Neural cell (in vitro differentiated cells): ENCODE results near the gene RPL12. TPM values are rescaled to one million over a fixed set of nuclear protein-coding genes. Genes with fewer than 3 reads are reported as not detected.

Source experiments
- H2AFZ ChIP-seq: fragments of 200-600, 300-800 bp; sonication (generic), shearing (Covaris generic); 2 replicates; pipeline ENCODE4 v1.6.0; 2014; ENCODE audit warnings: low read depth, mild to moderate bottlenecking, antibody characterized with exemption, low read length, moderate library complexity
- H3F3A ChIP-seq: fragments of 200-600 bp; shearing (Covaris generic); 2 replicates; pipeline ENCODE4 v1.6.1; 2016; ENCODE audit warnings: mild to moderate bottlenecking, moderate library complexity, mixed read lengths, antibody characterized with exemption, low read length; ENCODE audit not compliant: insufficient read depth, poor library complexity, severe bottlenecking
- H3K27ac ChIP-seq: fragments of 200-600, 300-800 bp; sonication (generic), shearing (Covaris generic); 2 replicates; pipeline ENCODE4 v1.5.1; 2014; ENCODE audit warnings: mild to moderate bottlenecking, low read length, moderate library complexity
- H3K27me3 ChIP-seq: fragments of 300-800, 200-600 bp; sonication (generic), shearing (Covaris generic); 2 replicates; pipeline ENCODE4 v1.6.0; 2014; ENCODE audit warnings: mild to moderate bottlenecking, low read depth, low read length, moderate library complexity; ENCODE audit not compliant: insufficient read depth
- H3K36me3 ChIP-seq: fragments of 300-800, 200-600 bp; sonication (generic), shearing (Covaris generic); 2 replicates; pipeline ENCODE4 v1.5.1; 2014; ENCODE audit warnings: mild to moderate bottlenecking, antibody characterized with exemption, low read length, moderate library complexity; ENCODE audit not compliant: insufficient read depth
- H3K4me2 ChIP-seq: fragments of 300-800, 200-600 bp; sonication (generic), shearing (Covaris generic); 2 replicates; pipeline ENCODE4 v1.6.0; 2014; ENCODE audit warnings: mild to moderate bottlenecking, low read length
- H3K4me3 ChIP-seq: fragments of 300-800, 200-600 bp; sonication (generic), shearing (Covaris generic); 2 replicates; pipeline ENCODE4 v1.5.1; 2014; ENCODE audit warnings: mild to moderate bottlenecking, low read length, moderate library complexity
- H3K79me2 ChIP-seq: fragments of 200-600 bp; shearing (Covaris generic); replicated peaks from 2 replicates; pipeline ENCODE4 v1.6.0; 2014; ENCODE audit warnings: mild to moderate bottlenecking, low read length, moderate library complexity; ENCODE audit not compliant: insufficient read depth
- H3K9ac ChIP-seq: fragments of 300-800, 200-600 bp; sonication (generic), shearing (Covaris generic); 2 replicates; pipeline ENCODE4 v1.6.1; 2016; ENCODE audit warnings: mild to moderate bottlenecking, low read length, mixed read lengths
- H3K9me2 ChIP-seq: fragments of 200-600 bp; shearing (Covaris generic); 2 replicates; pipeline ENCODE4 v1.6.1; 2016; ENCODE audit warnings: mild to moderate bottlenecking, low read length, mixed read lengths; ENCODE audit not compliant: insufficient read depth
- H3K9me3 ChIP-seq: fragments of 200-600, 300-800 bp; sonication (generic), shearing (Covaris generic); 2 replicates; pipeline ENCODE4 v1.6.1; 2016; ENCODE audit warnings: mild to moderate bottlenecking, mixed run types, low read length, moderate library complexity, mixed read lengths
- H4K20me1 ChIP-seq: fragments of 200-600 bp; shearing (Covaris generic); 2 replicates; pipeline ENCODE4 v1.6.1; 2016; ENCODE audit warnings: mild to moderate bottlenecking, mixed run types; ENCODE audit not compliant: insufficient read depth
- CTCF ChIP-seq: fragments of 450-650 bp; IDR thresholded peaks from 2 replicates; pipeline ENCODE4 v1.5.1; 2014; ENCODE audit warnings: antibody characterized with exemption, mild to moderate bottlenecking, moderate library complexity; ENCODE audit not compliant: poor library complexity, severe bottlenecking
- EP300 ChIP-seq: fragments of 450-650 bp; conservative IDR thresholded peaks from 2 replicates; pipeline ENCODE4 v1.6.1; 2014; ENCODE audit warnings: antibody characterized with exemption, mild to moderate bottlenecking, moderate library complexity; ENCODE audit not compliant: poor library complexity, severe bottlenecking
- EZH2 ChIP-seq: fragments of 200-600, 300-800 bp; shearing (Covaris generic), sonication (generic); IDR thresholded peaks from 2 replicates; pipeline ENCODE4 v1.6.1; 2014; ENCODE audit warnings: antibody characterized with exemption, low read length, borderline replicate concordance, mild to moderate bottlenecking; ENCODE audit not compliant: insufficient read depth, poor library complexity, severe bottlenecking
- MXI1 ChIP-seq: fragments of 450-650 bp; conservative IDR thresholded peaks from 2 replicates; pipeline ENCODE4 v1.6.1; 2014; ENCODE audit warnings: antibody characterized with exemption, mild to moderate bottlenecking; ENCODE audit not compliant: poor library complexity, severe bottlenecking
- POLR2AphosphoS5 ChIP-seq: IDR thresholded peaks from 2 replicates; pipeline ENCODE4 v1.6.1; 2012
- RAD21 ChIP-seq: fragments of 450-650 bp; conservative IDR thresholded peaks from 2 replicates; pipeline ENCODE4 v1.6.1; 2014; ENCODE audit warnings: antibody characterized with exemption, mild to moderate bottlenecking, moderate library complexity
- REST ChIP-seq: IDR thresholded peaks from 2 replicates; pipeline ENCODE4 v1.6.1; 2012; ENCODE audit warnings: borderline replicate concordance
- SMC3 ChIP-seq: fragments of 450-650 bp; conservative IDR thresholded peaks from 2 replicates; pipeline ENCODE4 v1.6.1; 2014; ENCODE audit warnings: antibody characterized with exemption, mild to moderate bottlenecking, moderate library complexity; ENCODE audit not compliant: poor library complexity
- TAF1 ChIP-seq: IDR thresholded peaks from 2 replicates; pipeline ENCODE4 v1.6.1; 2012; ENCODE audit warnings: low read depth
- polyA minus RNA-seq: library from RNA; depleted of rRNA, polyadenylated mRNA; stranded (reverse); fragments of >200 nt; gene quantifications from 2 replicates; pipeline ENCODE4 v1.2.3, GENCODE V29; 2014
- polyA plus RNA-seq: library from polyadenylated mRNA; depleted of rRNA; stranded (reverse); fragments of >200 nt; gene quantifications from 2 replicates; pipeline ENCODE4 v1.2.3, GENCODE V29; 2014

RPL12 gene
- 839 and 862 TPM in 2 replicates for polyA plus RNA-seq
- 261 and 348 TPM in 2 replicates for polyA minus RNA-seq

- peak within 1 kb of the TSS; percentile 69 for H3K27ac ChIP-seq
- H3K4me2 ChIP-seq, result peak within 1 kb of the TSS; percentile 87
- no peaks in the 10 kb centered on the region for H3K36me3 ChIP-seq
- peak within 1 kb of the TSS; percentile 70 for H2AFZ ChIP-seq
- H3K4me3 ChIP-seq, result peak within 1 kb of the TSS; percentile 86
- TF ChIP-seq TAF1, result peak; percentile 89
- TF ChIP-seq EZH2, result no peak
- peak; percentile 84 for TF ChIP-seq REST
- TF ChIP-seq CTCF, result peak; percentile 22
- peak; percentile 55 for TF ChIP-seq SMC3
- peak; percentile 63 for TF ChIP-seq EP300
- peak; percentile 97 for TF ChIP-seq POLR2AphosphoS5
- peak; percentile 97 for TF ChIP-seq MXI1
- TF ChIP-seq RAD21, result peak; percentile 46
- H3K9me2 ChIP-seq, result no peaks in the 10 kb centered on the region
- H3K9ac ChIP-seq, result peak within 1 kb of the TSS; percentile 77
- no peaks in the 10 kb centered on the region for H3K27me3 ChIP-seq
- H4K20me1 ChIP-seq, result no peaks in the 10 kb centered on the region
- H3F3A ChIP-seq, result no peaks in the 10 kb centered on the region
- peaks cover 8% of the 10 kb centered on the region for H3K79me2 ChIP-seq
- H3K9me3 ChIP-seq, result no peaks in the 10 kb centered on the region
Observed at GRCh38 chr9:127450830-127451607, at the start of gene RPL12, which contains the start of gene LRSAM1. Gene RPL12 (minus strand): TSS chr9:127451406. CDS start chr9:127451317, 89 bp downstream. Gene LRSAM1 (plus strand): TSS chr9:127451510. CDS start chr9:127454528, 3,018 bp downstream.

GRCh38 chr9:127500862-127501261 is 49.7 kb upstream of the RPL12 start:
- H3K9me2 ChIP-seq, result no peaks in the 10 kb centered on the region
- TF ChIP-seq POLR2AphosphoS5 (no peak), EP300 (no peak), RAD21 (no peak), SMC3 (no peak), CTCF (no peak), EZH2 (no peak), TAF1 (no peak), MXI1 (no peak)
- no peak overlapping the region for H3K4me2 ChIP-seq
- H3K4me3 ChIP-seq, result no peak overlapping the region
- no peaks in the 10 kb centered on the region for H3K27me3 ChIP-seq
- H3K9ac ChIP-seq, result no peak overlapping the region
- no peaks in the 10 kb centered on the region for H3K36me3 ChIP-seq
- H3K27ac ChIP-seq, result no peak overlapping the region
- H3F3A ChIP-seq, result no peaks in the 10 kb centered on the region
- H2AFZ ChIP-seq, result no peak overlapping the region
- H3K9me3 ChIP-seq, result no peaks in the 10 kb centered on the region
- H4K20me1 ChIP-seq, result no peaks in the 10 kb centered on the region
- no peaks in the 10 kb centered on the region for H3K79me2 ChIP-seq
